Mesothelial cell of epicardium (in vitro differentiated cells): ENCODE data around the gene DGKD. TPM values are rescaled to one million over a fixed set of nuclear protein-coding genes. Genes with fewer than 3 reads are reported as not detected.
A peak's percentile ranks its signal among the peaks of the same experiment; 100 is the strongest.

Source experiments
- DNase-seq, 2 experiments: peaks; one replicate each; pipeline ENCODE4 v3.0.0; 2021; ENCODE audit warnings: low spot score in 2 of 2; ENCODE audit not compliant: unreplicated experiment in 2 of 2
- H3K27ac Mint-ChIP-seq: 2 replicates; pipeline ENCODE4 v1.8.0; 2021; ENCODE audit warnings: mixed read lengths
- H3K27me3 Mint-ChIP-seq: 2 replicates; pipeline ENCODE4 v1.8.0; 2021; ENCODE audit warnings: low read depth, mixed read lengths
- H3K36me3 Mint-ChIP-seq: 2 replicates; pipeline ENCODE4 v1.8.0; 2021; ENCODE audit warnings: mixed read lengths
- H3K4me1 Mint-ChIP-seq: 2 replicates; pipeline ENCODE4 v1.8.0; 2021; ENCODE audit warnings: mixed read lengths
- H3K4me3 Mint-ChIP-seq: 2 replicates; pipeline ENCODE4 v1.8.0; 2021; ENCODE audit warnings: mild to moderate bottlenecking, moderate library complexity, mixed read lengths
- H3K9me3 Mint-ChIP-seq: 2 replicates; pipeline ENCODE4 v1.8.0; 2021; ENCODE audit warnings: mixed read lengths
- CTCF ChIP-seq: fragments of 200-600 bp; sonication (generic); IDR thresholded peaks from one replicate; pipeline ENCODE4 v1.5.0; 2021; ENCODE audit warnings: antibody characterized with exemption; ENCODE audit not compliant: unreplicated experiment
- total RNA-seq: library from RNA; stranded (reverse); gene quantifications from 3 replicates; pipeline ENCODE4 v1.2.1, GENCODE V29; 2021

DGKD gene
- total RNA-seq, 1 donor from 2014 or later = 64.5 TPM

GRCh38 chr2:233486357-233486756 lies 132.1 kb downstream of the DGKD start:
- Mint-ChIP-seq H3K4me3 (no peak overlapping the region), H3K36me3 (peaks cover 49% of the 10 kb centered on the region), H3K9me3 (no peaks in the 10 kb centered on the region), H3K4me1 (peaks cover 56% of the 10 kb centered on the region), H3K27me3 (no peaks in the 10 kb centered on the region), H3K27ac (peak overlapping the region; percentile 87)
- no peak for DNase-seq
- no peak for TF ChIP-seq CTCF

- peak overlapping the region; percentile 87 for H3K27ac Mint-ChIP-seq
- no peak overlapping the region for H3K4me3 Mint-ChIP-seq
Measured at GRCh38 chr2:233486778-233487552, 132.7 kb downstream of the DGKD start.

GRCh38 chr2:233487748-233488345 lies 133.6 kb downstream of the DGKD start:
- no peak overlapping the region for H3K4me3 Mint-ChIP-seq
- peak overlapping the region; percentile 87 for H3K27ac Mint-ChIP-seq
- no peak for DNase-seq
- H3K27me3 Mint-ChIP-seq = no peaks in the 10 kb centered on the region
- TF ChIP-seq CTCF = no peak
- no peaks in the 10 kb centered on the region for H3K9me3 Mint-ChIP-seq
- peaks cover 37% of the 10 kb centered on the region for H3K36me3 Mint-ChIP-seq
- peaks cover 62% of the 10 kb centered on the region for H3K4me1 Mint-ChIP-seq

More at GRCh38 chr2:233486778-233487552, 132.7 kb downstream of the DGKD start:
- Mint-ChIP-seq H3K27me3 (no peaks in the 10 kb centered on the region), H3K36me3 (peaks cover 43% of the 10 kb centered on the region), H3K9me3 (no peaks in the 10 kb centered on the region), H3K4me1 (peaks cover 55% of the 10 kb centered on the region)
- DNase-seq = no peak
- no peak for TF ChIP-seq CTCF

GRCh38 chr2:233489143-233489542 lies 134.8 kb downstream of the DGKD start:
- Mint-ChIP-seq H3K9me3 (no peaks in the 10 kb centered on the region), H3K4me1 (peaks cover 68% of the 10 kb centered on the region), H3K27me3 (no peaks in the 10 kb centered on the region), H3K36me3 (peaks cover 29% of the 10 kb centered on the region), H3K27ac (peak overlapping the region; percentile 90), H3K4me3 (no peak overlapping the region)
- no peak for TF ChIP-seq CTCF
- no peak for DNase-seq

- no peak for TF ChIP-seq CTCF
- no peak overlapping the region for H3K4me3 Mint-ChIP-seq
- no peaks in the 10 kb centered on the region for H3K27me3 Mint-ChIP-seq
- peaks cover 24% of the 10 kb centered on the region for H3K36me3 Mint-ChIP-seq
- no peaks in the 10 kb centered on the region for H3K9me3 Mint-ChIP-seq
- DNase-seq = no peak
- H3K4me1 Mint-ChIP-seq = peaks cover 68% of the 10 kb centered on the region
- peak overlapping the region; percentile 90 for H3K27ac Mint-ChIP-seq
Measured at GRCh38 chr2:233489666-233490065, 135.4 kb downstream of the DGKD start.
